Vagina (tissue), 2 donors: ENCODE results near the gene DPP6.

Experiments used
- CTCF ChIP-seq, 3 experiments: fragments of 450-650 bp in 2 of 3; fragments of 200-600 bp in 1 of 3; sonication (generic) in 1 of 3; IDR thresholded peaks; one replicate each; pipeline ENCODE4 v1.5.1; 2017 to 2019; ENCODE audit warnings: antibody characterized with exemption in 3 of 3, mild to moderate bottlenecking in 2 of 3, moderate library complexity in 2 of 3
- POLR2A ChIP-seq, 2 donors: fragments of 450-650 bp; IDR thresholded peaks; one replicate each; pipeline ENCODE4 v1.6.1; 2017; ENCODE audit warnings: antibody characterized with exemption in 2 of 2, mild to moderate bottlenecking in 2 of 2, moderate library complexity in 2 of 2

- TF ChIP-seq CTCF (IDR thresholded peaks at IDR 0.05) (no peak), POLR2A (IDR thresholded peaks at IDR 0.05) (no peak)
Observed at GRCh38 chr7:154598864-154599263, 546.7 kb downstream of the DPP6 start.
